Endothelial cell of umbilical vein (primary cell): ENCODE results near the gene ELOA. TPM values are rescaled to one million over a fixed set of nuclear protein-coding genes. Genes with fewer than 3 reads are reported as not detected.

Experiments
- Bru-seq: library from RNA; stranded (reverse); fragments of 400-500 nt; gene quantifications from one replicate; lab custom pipeline; 2021; lab: Mats Ljungman, UMichigan
- BruChase-seq, 2 experiments: library from RNA; stranded (reverse); fragments of 400-500 nt; gene quantifications; one replicate each; lab custom pipeline; 2021; lab: Mats Ljungman, UMichigan
- BruUV-seq: library from RNA; stranded (reverse); fragments of 400-500 nt; replicated peaks from 2 replicates; lab custom pipeline; 2021; lab: Mats Ljungman, UMichigan
- CTCF ChIA-PET: fragments of 300-600, 350-600 bp; sonication (Branson Sonifier 250); formaldehyde crosslinking; loops from one replicate; lab custom pipeline; 2021; ENCODE audit warnings: antibody characterized with exemption, inconsistent platforms; lab: Charles Lee
- POLR2A ChIA-PET: fragments of 300-600, 350-600 bp; sonication (Branson Sonifier 250); formaldehyde crosslinking; loops from one replicate; lab custom pipeline; 2021; ENCODE audit warnings: antibody characterized with exemption, inconsistent platforms; lab: Charles Lee
- DNase-seq: peaks from one replicate; pipeline ENCODE4 v3.0.0-alpha.2; 2011; ENCODE audit warnings: low read depth, low spot score
- FAIRE-seq: peaks from 2 replicates; lab custom pipeline; 2011; peaks lifted over from hg19 to GRCh38; lab: Jason Lieb, UNC
- H2AFZ ChIP-seq: 2 replicates; pipeline ENCODE4 v1.6.0; 2012; ENCODE audit warnings: low read depth, low read length, control low read depth, inconsistent platforms
- H3K27ac ChIP-seq: 2 replicates; pipeline ENCODE4 v1.5.1; 2011; ENCODE audit warnings: low read depth, mild to moderate bottlenecking, control low read depth, low read length, moderate library complexity; ENCODE audit not compliant: insufficient read depth
- H3K27me3 ChIP-seq, 2 experiments: 2 replicates each; pipeline versions ENCODE4 v1.6.0 to v1.6.1; 2011; ENCODE audit warnings: low read length in 2 of 2, mixed read lengths in 1 of 2; ENCODE audit not compliant: control insufficient read depth in 2 of 2, insufficient read depth in 2 of 2
- H3K36me3 ChIP-seq, 2 experiments: 2 replicates in 1 of 2; 3 replicates in 1 of 2; pipeline ENCODE4 v1.5.1; 2011; ENCODE audit warnings: low read length in 2 of 2, mild to moderate bottlenecking in 1 of 2, moderate library complexity in 1 of 2; ENCODE audit not compliant: control insufficient read depth in 2 of 2, insufficient read depth in 2 of 2; ENCODE audit errors: extremely low read depth in 1 of 2
- H3K4me1 ChIP-seq: 3 replicates; pipeline ENCODE4 v1.5.1; 2011; ENCODE audit warnings: mild to moderate bottlenecking, low read length; ENCODE audit not compliant: control insufficient read depth, insufficient read depth; ENCODE audit errors: extremely low read depth
- H3K4me2 ChIP-seq: 2 replicates; pipeline ENCODE4 v1.6.1; 2011; ENCODE audit warnings: low read length, control low read depth, mixed read lengths; ENCODE audit not compliant: insufficient read depth
- H3K4me3 ChIP-seq, 3 experiments: fragments of 200-600 bp in 1 of 3; sonication (generic), shearing (Covaris generic) in 1 of 3; replicated peaks in 1 of 3; 2 replicates each; pipeline ENCODE4 v1.5.1; 2011 to 2016; ENCODE audit warnings: control low read depth in 3 of 3, low read length in 3 of 3, mild to moderate bottlenecking in 2 of 3, inconsistent platforms in 1 of 3, low read depth in 1 of 3, moderate library complexity in 1 of 3; ENCODE audit not compliant: insufficient read depth in 1 of 3
- H3K79me2 ChIP-seq: 2 replicates; pipeline ENCODE4 v1.6.0; 2012; ENCODE audit warnings: low read length, inconsistent platforms; ENCODE audit not compliant: control insufficient read depth, insufficient read depth
- H3K9ac ChIP-seq: replicated peaks from 2 replicates; pipeline ENCODE3; 2011; ENCODE audit warnings: low read length, control low read depth; ENCODE audit not compliant: insufficient read depth; ENCODE audit errors: extremely low read depth
- H3K9me1 ChIP-seq: replicated peaks from 3 replicates; pipeline ENCODE4 v1.6.0; 2011; ENCODE audit warnings: mild to moderate bottlenecking, low read length; ENCODE audit not compliant: control insufficient read depth, insufficient read depth; ENCODE audit errors: extremely low read depth
- H3K9me3 ChIP-seq: replicated peaks from 2 replicates; pipeline ENCODE4 v1.5.1; 2012; ENCODE audit warnings: low read length, inconsistent platforms; ENCODE audit not compliant: control insufficient read depth, insufficient read depth
- H4K20me1 ChIP-seq: replicated peaks from 2 replicates; pipeline ENCODE3; 2011; ENCODE audit warnings: mild to moderate bottlenecking, low read length; ENCODE audit not compliant: control insufficient read depth, insufficient read depth; ENCODE audit errors: extremely low read depth
- CTCF ChIP-seq, 2 donors: IDR thresholded peaks; 1 replicate in 1 of 2; 2 replicates in 1 of 2; pipeline ENCODE4 v1.5.1; 2011; ENCODE audit warnings: low read length in 2 of 2, mild to moderate bottlenecking in 2 of 2, moderate library complexity in 2 of 2, control low read depth in 1 of 2, inconsistent platforms in 1 of 2, low read depth in 1 of 2; ENCODE audit not compliant: insufficient read depth in 1 of 2; ENCODE audit errors: extremely low read depth in 1 of 2
- EZH2 ChIP-seq: IDR thresholded peaks from 2 replicates; pipeline ENCODE4 v1.6.1; 2012; ENCODE audit warnings: borderline replicate concordance, low read depth, mild to moderate bottlenecking, moderate library complexity, low read length, inconsistent platforms; ENCODE audit not compliant: severe bottlenecking
- FOS ChIP-seq: IDR thresholded peaks from 2 replicates; pipeline ENCODE4 v1.6.1; 2011; ENCODE audit warnings: mild to moderate bottlenecking, low read length, moderate library complexity, borderline replicate concordance; ENCODE audit not compliant: insufficient read depth
- GATA2 ChIP-seq: IDR thresholded peaks from 2 replicates; pipeline ENCODE4 v1.7.0; 2011; ENCODE audit warnings: low read depth, mild to moderate bottlenecking, moderate library complexity, mixed read lengths, low read length; ENCODE audit not compliant: insufficient read length, insufficient read depth
- JUN ChIP-seq: IDR thresholded peaks from 2 replicates; pipeline ENCODE4 v1.6.1; 2011; ENCODE audit warnings: borderline replicate concordance, low read depth; ENCODE audit not compliant: insufficient read length, insufficient read depth
- MAX ChIP-seq: IDR thresholded peaks from 2 replicates; pipeline ENCODE4 v1.6.1; 2011; ENCODE audit not compliant: insufficient read depth, insufficient read length
- MYC ChIP-seq: IDR thresholded peaks from one replicate; pipeline ENCODE4 v1.6.1; 2011; ENCODE audit warnings: mild to moderate bottlenecking, low read depth, low read length
- POLR2A ChIP-seq: IDR thresholded peaks from 2 replicates; pipeline ENCODE4 v1.6.1; 2012; ENCODE audit warnings: low read depth, mild to moderate bottlenecking, control low read depth, low read length
- POLR2AphosphoS5 ChIP-seq: IDR thresholded peaks from 2 replicates; pipeline ENCODE4 v1.6.1; 2012; ENCODE audit warnings: low read depth, mild to moderate bottlenecking, control low read depth, low read length, moderate library complexity; ENCODE audit not compliant: insufficient read depth
- dilution Hi-C: fragments of 300-500 bp; cut with MboI; formaldehyde crosslinking; loops from one replicate; pipeline ENCODE4 v1.15.0; 2019; ENCODE audit warnings: low sequenced_read_pairs; ENCODE audit not compliant: extremely low pct_ligation_motif_present
- intact Hi-C: fragments of 100-400 bp; cut with micrococcal nuclease; formaldehyde crosslinking; loops from one replicate; pipeline ENCODE4 v1.10.0; 2022
- long read RNA-seq: library from polyadenylated mRNA; stranded (forward); transcript quantifications from one replicate; pipeline ENCODE4 v2.0.0, GENCODE V29; 2021
- polyA minus RNA-seq, 3 experiments: library from RNA; depleted of rRNA, polyadenylated mRNA; stranded (reverse); fragments of >200 nt; gene quantifications; 1 replicate in 1 of 3; 2 replicates in 2 of 3; pipeline ENCODE4 v1.2.3, GENCODE V29; 2011
- polyA plus RNA-seq, 4 experiments: library from polyadenylated mRNA; depleted of rRNA in 3 of 4; stranded (reverse) in 3 of 4; unstranded in 1 of 4; fragments of >200 nt; gene quantifications; 2 replicates each; pipeline versions ENCODE4 v1.2.1 to v1.2.3, GENCODE V29; 2011 to 2012; ENCODE audit warnings: missing spikeins in 1 of 4
- total RNA-seq: library from RNA; stranded (reverse); gene quantifications from 2 replicates; pipeline ENCODE4 v1.2.3, GENCODE V29; 2021

The ELOA gene
- total RNA-seq (41.0 and 42.6 TPM in 2 replicates), polyA plus RNA-seq (10.8 and 11.9 TPM in 2 replicates), polyA minus RNA-seq (16.6 and 17.9 TPM in 2 replicates), Bru-seq, nascent RNA (percentile 82 among the genes with signal in this experiment), BruChase-seq, experiment 1, labeled RNA remaining after a 6-hour chase (percentile 92 among the genes with signal in this experiment), BruChase-seq, experiment 2, labeled RNA remaining after a 2-hour chase (percentile 98 among the genes with signal in this experiment)
- 16.0 and 17.0 TPM in 2 replicates for polyA plus RNA-seq (2011; cell fraction: cytosol; rRNA removed)
- 27.4 and 29.5 TPM in 2 replicates for polyA plus RNA-seq (2011; cell fraction: nucleus; rRNA removed)
- polyA plus RNA-seq (2012): 17.3 and 31.8 TPM in 2 replicates
- polyA minus RNA-seq (2011; cell fraction: cytosol; rRNA and poly(A)+ RNA removed): 23.2 TPM
- polyA minus RNA-seq (2011; cell fraction: nucleus; rRNA and poly(A)+ RNA removed): 9.1 and 10.1 TPM in 2 replicates
- long read RNA-seq, full-length matches to known transcripts: 63 of 90 reads
- long read RNA-seq, partial matches to known transcripts: 16 of 90 reads
- long read RNA-seq, other reads (novel, unspliced or antisense): 11 of 90 reads

GRCh38 chr1:23743287-23744152 lies at the start of gene ELOA:
Gene ELOA (plus strand): TSS chr1:23743471. CDS start chr1:23743504, 33 bp downstream.
- Histone ChIP-seq H3K4me1 (peaks cover 19% of the 10 kb centered on the region), H4K20me1 (peaks cover 22% of the 10 kb centered on the region), H3K9ac (peak within 1 kb of the TSS; percentile 83), H3K9me1 (no peaks in the 10 kb centered on the region), H3K27ac (peak within 1 kb of the TSS; percentile 58), H3K9me3 (no peaks in the 10 kb centered on the region), H3K27me3 (no peaks in the 10 kb centered on the region), H3K36me3 (peaks cover 2 to 6% of the 10 kb centered on the region in 2 experiments), H3K4me2 (peak within 1 kb of the TSS; percentile 89), H2AFZ (peak within 1 kb of the TSS; percentile 43), H3K79me2 (peaks cover 50% of the 10 kb centered on the region), H3K4me3 (peak within 1 kb of the TSS; percentile 81 to 99 (median 81))
- dilution Hi-C loops (no loop called here), intact Hi-C loops (loop anchor here (1.0 to 5.0 kb wide), 2 partner anchors 52 to 186 kb away; partner anchors contain the start of genes ID3 and RPL11)
- DNase-seq: peak; percentile 56
- CTCF ChIA-PET: interaction anchor here (1.0 to 1.4 kb wide), 4 partner anchors 51 to 246 kb away, joined by 3 to 4 read pairs (median 3); partner anchors contain the start of gene RPL11
- POLR2A ChIA-PET: no interaction called here
- BruUV-seq: no TSS peak
- peak; percentile 79 for FAIRE-seq
- TF ChIP-seq CTCF (IDR thresholded peaks at IDR 0.05; ENCODE audit: extremely low read depth in 1 of 2, insufficient read depth in 1 of 2, low read depth in 1 of 2, low read length in 2 of 2): no peak
- no peak for TF ChIP-seq GATA2
- no peak for TF ChIP-seq JUN
- no peak for TF ChIP-seq MYC
- peak; percentile 17 for TF ChIP-seq MAX
- no peak for TF ChIP-seq FOS
- peak; percentile 92 for TF ChIP-seq POLR2A
- TF ChIP-seq POLR2AphosphoS5: peak; percentile 91
- no peak for TF ChIP-seq EZH2
